IMR-90 (cell line): ENCODE results near the gene KLK14. TPM values are rescaled to one million over a fixed set of nuclear protein-coding genes. Genes with fewer than 3 reads are reported as not detected.

Experiments
- ATAC-seq: fragments of 200-7000 bp; cut with Tn5 transposase; 2 replicates; pipeline ENCODE4 v1.9.1; 2020; ENCODE audit warnings: low read depth, mild to moderate bottlenecking, moderate library complexity
- BruUV-seq: library from RNA; stranded (reverse); fragments of 400-500 nt; replicated peaks from 2 replicates; lab custom pipeline; 2021; lab: Mats Ljungman, UMichigan
- CTCF ChIA-PET: fragments of 300-600 bp; formaldehyde crosslinking; extraction: SDS; loops from one replicate; lab custom pipeline; 2021; ENCODE audit warnings: antibody characterized with exemption; lab: Yijun Ruan, JAX
- POLR2A ChIA-PET: fragments of 300-600 bp; sonication (Branson Sonifier 250); formaldehyde crosslinking; loops from one replicate; lab custom pipeline; 2022; ENCODE audit warnings: antibody characterized with exemption; ENCODE audit not compliant: unreplicated experiment; lab: Charles Lee
- DNase-seq: peaks from one replicate; pipeline ENCODE4 v3.0.0; 2013
- H2AFZ ChIP-seq: replicated peaks from 2 replicates; pipeline ENCODE3; 2013; ENCODE audit warnings: low read length, mild to moderate bottlenecking; ENCODE audit not compliant: poor library complexity
- H2AK5ac ChIP-seq: 2 replicates; pipeline ENCODE4 v1.6.1; 2013; ENCODE audit warnings: low read depth, low read length, inconsistent platforms
- H2AK9ac ChIP-seq: replicated peaks from 2 replicates; pipeline ENCODE3; 2013; ENCODE audit warnings: mild to moderate bottlenecking, low read depth, low read length, moderate library complexity; ENCODE audit not compliant: poor library complexity
- H2BK120ac ChIP-seq: 2 replicates; pipeline ENCODE4 v1.6.1; 2013; ENCODE audit warnings: low read depth, low read length, inconsistent platforms
- H2BK15ac ChIP-seq: 3 replicates; pipeline ENCODE4 v1.6.1; 2013; ENCODE audit warnings: low read depth, low read length, inconsistent platforms
- H2BK20ac ChIP-seq: 2 replicates; pipeline ENCODE4 v1.6.1; 2013; ENCODE audit warnings: low read depth, mild to moderate bottlenecking, inconsistent platforms, low read length, moderate library complexity
- H2BK5ac ChIP-seq: 2 replicates; pipeline ENCODE4 v1.6.1; 2013; ENCODE audit warnings: mild to moderate bottlenecking, low read depth, low read length, inconsistent platforms; ENCODE audit not compliant: poor library complexity, severe bottlenecking
- H3K14ac ChIP-seq: replicated peaks from 2 replicates; pipeline ENCODE4 v1.6.1; 2013; ENCODE audit warnings: low read depth, low read length, inconsistent platforms
- H3K18ac ChIP-seq: 2 replicates; pipeline ENCODE4 v1.6.1; 2013; ENCODE audit warnings: low read depth, low read length, control low read depth
- H3K23ac ChIP-seq: 2 replicates; pipeline ENCODE4 v1.6.1; 2013; ENCODE audit warnings: low read depth, low read length, inconsistent platforms
- H3K27ac ChIP-seq: 2 replicates; pipeline ENCODE4 v1.5.1; 2013; ENCODE audit warnings: mild to moderate bottlenecking, control low read depth, low read length; ENCODE audit not compliant: insufficient read depth
- H3K27me3 ChIP-seq: 2 replicates; pipeline ENCODE4 v1.6.1; 2013; ENCODE audit warnings: low read length; ENCODE audit not compliant: control insufficient read depth, insufficient read depth
- H3K36me3 ChIP-seq: 2 replicates; pipeline ENCODE4 v1.6.1; 2013; ENCODE audit warnings: low read length, mixed read lengths; ENCODE audit not compliant: control insufficient read depth, insufficient read depth
- H3K4ac ChIP-seq: 2 replicates; pipeline ENCODE4 v1.6.1; 2013; ENCODE audit warnings: low read depth, low read length, inconsistent platforms
- H3K4me1 ChIP-seq: 2 replicates; pipeline ENCODE4 v1.6.1; 2013; ENCODE audit warnings: low read length, mixed read lengths; ENCODE audit not compliant: control insufficient read depth, insufficient read depth
- H3K4me2 ChIP-seq: 2 replicates; pipeline ENCODE4 v1.6.1; 2013; ENCODE audit warnings: low read depth, mild to moderate bottlenecking, control low read depth, low read length, moderate library complexity
- H3K4me3 ChIP-seq: 2 replicates; pipeline ENCODE4 v1.5.1; 2013; ENCODE audit warnings: low read depth, mild to moderate bottlenecking, control low read depth, low read length, moderate library complexity; ENCODE audit not compliant: insufficient read depth
- H3K56ac ChIP-seq: 2 replicates; pipeline ENCODE4 v1.6.1; 2013; ENCODE audit warnings: low read length, inconsistent platforms; ENCODE audit not compliant: insufficient read depth; ENCODE audit errors: extremely low read depth
- H3K79me1 ChIP-seq, 2 experiments: 2 replicates each; pipeline ENCODE4 v1.6.1; 2013; ENCODE audit warnings: low read length in 2 of 2, inconsistent platforms in 1 of 2, low read depth in 1 of 2
- H3K9ac ChIP-seq: 2 replicates; pipeline ENCODE4 v1.6.1; 2013; ENCODE audit warnings: low read depth, low read length, control low read depth
- H3K9me1 ChIP-seq: 2 replicates; pipeline ENCODE4 v1.6.1; 2013; ENCODE audit warnings: low read length, inconsistent platforms; ENCODE audit not compliant: insufficient read depth
- H3K9me3 ChIP-seq: 2 replicates; pipeline ENCODE4 v1.6.1; 2013; ENCODE audit warnings: low read length; ENCODE audit not compliant: control insufficient read depth, insufficient read depth
- H4K20me1 ChIP-seq: 2 replicates; pipeline ENCODE4 v1.6.1; 2013; ENCODE audit warnings: low read length, inconsistent platforms; ENCODE audit not compliant: insufficient read depth
- H4K5ac ChIP-seq: 2 replicates; pipeline ENCODE4 v1.6.1; 2013; ENCODE audit warnings: mild to moderate bottlenecking, low read depth, low read length, control low read depth
- H4K8ac ChIP-seq, 2 experiments: 2 replicates each; pipeline ENCODE4 v1.6.1; 2013; ENCODE audit warnings: low read depth in 2 of 2, low read length in 2 of 2, control low read depth in 1 of 2, inconsistent platforms in 1 of 2
- H4K91ac ChIP-seq: 2 replicates; pipeline ENCODE4 v1.6.1; 2013; ENCODE audit warnings: low read depth, low read length, inconsistent platforms; ENCODE audit not compliant: insufficient read depth
- CTCF ChIP-seq: conservative IDR thresholded peaks from 2 replicates; pipeline ENCODE4 v1.5.1; 2012; ENCODE audit warnings: mild to moderate bottlenecking, low read depth, low read length, improper control_type of control experiment
- SMC3 ChIP-seq: fragments of 150-350 bp; IDR thresholded peaks from 2 replicates; pipeline ENCODE4 v1.6.1; 2016; ENCODE audit warnings: low read depth, mild to moderate bottlenecking, antibody characterized with exemption, low read length, moderate library complexity
- dilution Hi-C: fragments of 300-500 bp; cut with HindIII; formaldehyde crosslinking; loops from one replicate; pipeline ENCODE4 v1.14.3; 2018; ENCODE audit warnings: low sequenced_read_pairs; ENCODE audit not compliant: unreplicated experiment
- in situ Hi-C: fragments of 300-500 bp; cut with MboI; formaldehyde crosslinking; loops from 3 replicates; pipeline ENCODE4 v1.14.3; 2019; ENCODE audit warnings: low sequenced_read_pairs, inconsistent platforms, mixed read lengths
- intact Hi-C: fragments of 100-400 bp; cut with micrococcal nuclease; formaldehyde crosslinking; loops from 2 replicates; pipeline ENCODE4 v1.10.0; 2022
- polyA plus RNA-seq, 3 experiments: library from polyadenylated mRNA; depleted of rRNA; stranded (reverse); fragments of >200 nt; gene quantifications; 2 replicates each; pipeline ENCODE4 v1.2.3, GENCODE V29; 2012; ENCODE audit warnings: low replicate concordance in 1 of 3
- total RNA-seq: library from RNA; depleted of rRNA; stranded (reverse); fragments of >200 nt; gene quantifications from 2 replicates; pipeline ENCODE4 v1.2.3, GENCODE V29; 2012

KLK14 gene
- total and polyA plus RNA-seq, 2 of the 4 experiments (the other 2 are of a cell fraction), result not detected

GRCh38 chr19:51055866-51056265, 26.8 kb downstream of the KLK14 start:
- POLR2A ChIA-PET, result no interaction called here
- intact Hi-C loops (no loop called here), dilution Hi-C loops (no loop called here), in situ Hi-C loops (no loop called here)
- H4K5ac ChIP-seq, result no peak overlapping the region
- no peak overlapping the region for H3K9ac ChIP-seq
- 0 out of 2 replicates have a peak, but pooled peaks cover 2% of the 10 kb centered on the region for H3K9me3 ChIP-seq
- no peak for DNase-seq
- H4K8ac ChIP-seq, result no peak overlapping the region
- no peak overlapping the region for H2AK9ac ChIP-seq
- ATAC-seq, result no peak
- no peak overlapping the region for H3K56ac ChIP-seq
- H3K27me3 ChIP-seq, result no peaks in the 10 kb centered on the region
- no peak overlapping the region for H2BK20ac ChIP-seq
- H3K4me3 ChIP-seq, result no peak overlapping the region
- no peaks in the 10 kb centered on the region for H4K20me1 ChIP-seq
- no peak overlapping the region for H3K4ac ChIP-seq
- H3K79me1 ChIP-seq, result no peaks in the 10 kb centered on the region
- no peaks in the 10 kb centered on the region for H3K36me3 ChIP-seq
- H4K91ac ChIP-seq, result no peak overlapping the region
- H2BK5ac ChIP-seq, result no peak overlapping the region
- H2AFZ ChIP-seq, result no peak overlapping the region
- no peak overlapping the region for H3K18ac ChIP-seq
- no peak overlapping the region for H3K23ac ChIP-seq
- no peak overlapping the region for H2BK15ac ChIP-seq
- no peaks in the 10 kb centered on the region for H3K4me1 ChIP-seq
- TF ChIP-seq CTCF (no peak), SMC3 (no peak)
- H3K27ac ChIP-seq, result no peak overlapping the region
- BruUV-seq, result no TSS peak
- CTCF ChIA-PET, result no interaction called here
- H3K4me2 ChIP-seq, result no peak overlapping the region
- H2AK5ac ChIP-seq, result no peak overlapping the region
- no peak overlapping the region for H2BK120ac ChIP-seq
- no peak overlapping the region for H3K14ac ChIP-seq
- no peaks in the 10 kb centered on the region for H3K9me1 ChIP-seq
